GM23338 (cell line): ENCODE measurements around the gene ITPRIP. TPM values are rescaled to one million over a fixed set of nuclear protein-coding genes. Genes with fewer than 3 reads are reported as not detected.

Experiments used
- ATAC-seq: fragments of 200-7000 bp; cut with Tn5 transposase; 3 replicates; pipeline ENCODE4 v1.9.1; 2020
- DNase-seq: peaks from one replicate; pipeline ENCODE4 v3.0.0-alpha.2; 2015; ENCODE audit warnings: low spot score
- H2AFZ ChIP-seq: fragments of 200-600 bp; sonication (generic); 2 replicates; pipeline ENCODE4 v1.8.0; 2016; ENCODE audit warnings: antibody characterized with exemption, mild to moderate bottlenecking, moderate library complexity
- H3F3A ChIP-seq: fragments of 200-600 bp; sonication (generic); replicated peaks from 2 replicates; pipeline ENCODE4 v1.8.0; 2017; ENCODE audit warnings: antibody characterized with exemption, mixed run types, low read depth
- H3K27ac ChIP-seq: fragments of 200-600 bp; sonication (generic); 2 replicates; pipeline ENCODE4 v1.6.1; 2016; ENCODE audit warnings: low read depth
- H3K27me3 ChIP-seq: fragments of 200-600 bp; sonication (generic); 2 replicates; pipeline ENCODE4 v1.8.0; 2016; ENCODE audit warnings: mild to moderate bottlenecking, mixed run types, moderate library complexity; ENCODE audit not compliant: insufficient read depth
- H3K36me3 ChIP-seq: fragments of 200-600 bp; sonication (generic); 2 replicates; pipeline ENCODE4 v1.8.0; 2016; ENCODE audit warnings: mild to moderate bottlenecking; ENCODE audit not compliant: insufficient read depth
- H3K4me1 ChIP-seq: fragments of 200-600 bp; sonication (generic); 2 replicates; pipeline ENCODE4 v1.8.0; 2016; ENCODE audit warnings: mild to moderate bottlenecking, moderate library complexity; ENCODE audit not compliant: insufficient read depth
- H3K4me2 ChIP-seq: fragments of 200-600 bp; sonication (generic); 2 replicates; pipeline ENCODE4 v1.7.1; 2017; ENCODE audit warnings: mixed run types
- H3K4me3 ChIP-seq: fragments of 200-600 bp; sonication (generic); 2 replicates; pipeline ENCODE4 v1.6.1; 2016; ENCODE audit warnings: mixed run types
- H3K79me2 ChIP-seq: fragments of 200-600 bp; sonication (generic); replicated peaks from 2 replicates; pipeline ENCODE4 v1.8.0; 2017; ENCODE audit warnings: mild to moderate bottlenecking; ENCODE audit not compliant: insufficient read depth
- H3K9me2 ChIP-seq: fragments of 200-600 bp; sonication (generic); 2 replicates; pipeline ENCODE4 v1.8.0; 2017; ENCODE audit not compliant: insufficient read depth
- H4K20me1 ChIP-seq: fragments of 200-600 bp; sonication (generic); replicated peaks from 2 replicates; pipeline ENCODE4 v1.8.0; 2017; ENCODE audit warnings: mild to moderate bottlenecking; ENCODE audit not compliant: insufficient read depth
- H3K27ac Mint-ChIP-seq: 2 replicates; pipeline ENCODE4 v1.8.0; 2020; ENCODE audit warnings: inconsistent platforms, mild to moderate bottlenecking, moderate library complexity, mixed read lengths
- H3K27me3 Mint-ChIP-seq: 3 replicates; pipeline ENCODE4 v1.8.0; 2022; ENCODE audit warnings: low read depth, mild to moderate bottlenecking, moderate library complexity, mixed read lengths, inconsistent platforms; ENCODE audit not compliant: insufficient read depth, poor library complexity
- H3K36me3 Mint-ChIP-seq: 3 replicates; pipeline ENCODE4 v1.8.0; 2021; ENCODE audit warnings: low read depth, mild to moderate bottlenecking, inconsistent platforms, moderate library complexity, mixed read lengths
- H3K4me1 Mint-ChIP-seq: 3 replicates; pipeline ENCODE4 v1.8.0; 2020; ENCODE audit warnings: mild to moderate bottlenecking, inconsistent platforms, mixed read lengths
- H3K4me3 Mint-ChIP-seq: 3 replicates; pipeline ENCODE4 v1.8.0; 2021; ENCODE audit warnings: moderate library complexity, mild to moderate bottlenecking, inconsistent platforms, mixed read lengths
- H3K9me3 Mint-ChIP-seq: 3 replicates; pipeline ENCODE4 v1.8.0; 2020; ENCODE audit warnings: moderate library complexity, mild to moderate bottlenecking, inconsistent platforms, mixed read lengths
- CREB1 ChIP-seq: fragments of 250-450 bp; sonication (Bioruptor Pico); IDR thresholded peaks from 2 replicates; pipeline ENCODE4 v1.5.0; 2020; ENCODE audit warnings: low read depth, mild to moderate bottlenecking, moderate library complexity
- CTCF ChIP-seq, 2 experiments: fragments of 200-600 bp in 1 of 2; sonication (generic) in 1 of 2; conservative IDR thresholded peaks; 2 replicates each; pipeline versions ENCODE4 v1.5.1 to v1.6.1; 2016 to 2017; ENCODE audit warnings: antibody characterized with exemption in 2 of 2, low read depth in 2 of 2, mild to moderate bottlenecking in 2 of 2, moderate library complexity in 1 of 2
- ETS1 ChIP-seq: IDR thresholded peaks from 2 replicates; pipeline ENCODE4 v1.6.1; 2016; ENCODE audit warnings: antibody characterized with exemption
- JUNB ChIP-seq: IDR thresholded peaks from one replicate; pipeline ENCODE4 v1.6.1; 2016; ENCODE audit warnings: antibody characterized with exemption; ENCODE audit not compliant: unreplicated experiment
- POLR2AphosphoS5 ChIP-seq: IDR thresholded peaks from 2 replicates; pipeline ENCODE4 v1.6.1; 2016; ENCODE audit warnings: antibody characterized with exemption, low read depth
- REST ChIP-seq: IDR thresholded peaks from one replicate; pipeline ENCODE4 v1.6.1; 2018; ENCODE audit warnings: antibody characterized with exemption; ENCODE audit not compliant: unreplicated experiment
- STAT1 ChIP-seq: IDR thresholded peaks from one replicate; pipeline ENCODE4 v1.6.1; 2016; ENCODE audit warnings: antibody characterized with exemption; ENCODE audit not compliant: unreplicated experiment
- ZNF114 ChIP-seq: fragments of 250-450 bp; sonication (Bioruptor Pico); IDR thresholded peaks from 2 replicates; pipeline ENCODE4 v1.5.0; 2020; ENCODE audit warnings: mild to moderate bottlenecking, moderate library complexity
- ZNF331 ChIP-seq: fragments of 250-450 bp; sonication (Bioruptor Pico); IDR thresholded peaks from 2 replicates; pipeline ENCODE4 v1.5.0; 2020; ENCODE audit warnings: low read depth, mild to moderate bottlenecking, moderate library complexity
- ZNF462 ChIP-seq: fragments of 250-450 bp; sonication (Bioruptor Pico); IDR thresholded peaks from 2 replicates; pipeline ENCODE4 v1.5.0; 2020; ENCODE audit warnings: mild to moderate bottlenecking, moderate library complexity
- polyA plus RNA-seq: library from polyadenylated mRNA; unstranded; fragments of >200 nt; fragmentation: Nextera tagmentation; extraction: Ambion mirVana; gene quantifications from 2 replicates; pipeline ENCODE4 v1.2.1, GENCODE V29; 2016
- total RNA-seq: library from RNA; depleted of rRNA; stranded (reverse); fragments of >200 nt; shearing (Covaris generic); gene quantifications from 2 replicates; pipeline ENCODE4 v1.2.3, GENCODE V29; 2014

Gene ITPRIP
- total and polyA plus RNA-seq, 2 experiments from 2014 or later, result 6.9 to 15.2 TPM

- TF ChIP-seq ZNF462 (no peak), CTCF (conservative IDR thresholded peaks at IDR 0.05; ENCODE audit: low read depth in 2 of 2) (no peak)
These were observed 42.1 kb upstream of the ITPRIP start (continued) for GRCh38 chr10:104380336-104380735.

GRCh38 chr10:104376784-104377300 is 38.6 kb upstream of the ITPRIP start:
- H3K36me3 Mint-ChIP-seq, result peaks cover 5% of the 10 kb centered on the region; the same call in 2 of the 3 replicates
- no peak overlapping the region for H3K4me3 Mint-ChIP-seq
- Histone ChIP-seq H4K20me1 (no peaks in the 10 kb centered on the region), H3K4me1 (peaks cover 10% of the 10 kb centered on the region; the same call in 1 of the 2 replicates), H3K4me2 (no peak overlapping the region), H3K27ac (no peak overlapping the region), H3K36me3 (no peaks in the 10 kb centered on the region), H3K27me3 (no peaks in the 10 kb centered on the region), H3K4me3 (no peak overlapping the region), H3K79me2 (no peaks in the 10 kb centered on the region), H3F3A (no peaks in the 10 kb centered on the region), H2AFZ (no peak overlapping the region), H3K9me2 (no peaks in the 10 kb centered on the region)
- ATAC-seq, result no peak
- DNase-seq, result no peak
- H3K27me3 Mint-ChIP-seq, result peaks cover 2% of the 10 kb centered on the region
- peaks cover 23% of the 10 kb centered on the region for H3K4me1 Mint-ChIP-seq
- peaks cover 5% of the 10 kb centered on the region; the same call in 1 of the 3 replicates for H3K9me3 Mint-ChIP-seq
- no peak overlapping the region for H3K27ac Mint-ChIP-seq
- TF ChIP-seq STAT1, result no peak
- no peak for TF ChIP-seq CREB1
- no peak for TF ChIP-seq ETS1
- TF ChIP-seq CTCF (conservative IDR thresholded peaks at IDR 0.05; ENCODE audit: low read depth in 2 of 2), result no peak
- no peak for TF ChIP-seq REST
- no peak for TF ChIP-seq ZNF331
- no peak for TF ChIP-seq POLR2AphosphoS5
- TF ChIP-seq ZNF114 (CRISPR knock-in tag), result no peak
- TF ChIP-seq JUNB, result no peak
